ENCODE results near the gene RPS6KC1.
"Not testable (repeated sequence)": the region's sequence is repeated elsewhere in the genome, so short reads cannot be mapped to it uniquely, and the experiment has no call there.

RPS6KC1 gene

DNA sequence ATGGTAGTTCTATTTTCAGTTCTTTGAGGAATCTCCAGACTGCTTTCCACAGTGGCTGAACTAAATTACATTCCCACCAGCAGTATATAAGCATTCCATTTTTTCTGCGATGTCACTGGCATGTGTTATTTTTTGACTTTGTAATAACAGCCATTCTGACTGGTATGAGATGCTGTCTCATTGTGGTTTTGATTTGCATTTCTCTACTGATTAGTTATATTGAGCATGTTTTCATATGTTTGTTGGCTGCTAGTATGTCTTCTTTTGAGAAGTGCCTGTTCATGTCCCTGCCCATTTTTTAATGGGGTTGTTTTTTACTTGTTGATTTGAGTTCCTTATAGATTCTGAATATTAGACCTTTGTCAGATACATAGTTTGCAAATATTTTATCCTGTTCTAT lies 87.9 kb downstream of the RPS6KC1 start:
- no peak for DNase-seq

DNA sequence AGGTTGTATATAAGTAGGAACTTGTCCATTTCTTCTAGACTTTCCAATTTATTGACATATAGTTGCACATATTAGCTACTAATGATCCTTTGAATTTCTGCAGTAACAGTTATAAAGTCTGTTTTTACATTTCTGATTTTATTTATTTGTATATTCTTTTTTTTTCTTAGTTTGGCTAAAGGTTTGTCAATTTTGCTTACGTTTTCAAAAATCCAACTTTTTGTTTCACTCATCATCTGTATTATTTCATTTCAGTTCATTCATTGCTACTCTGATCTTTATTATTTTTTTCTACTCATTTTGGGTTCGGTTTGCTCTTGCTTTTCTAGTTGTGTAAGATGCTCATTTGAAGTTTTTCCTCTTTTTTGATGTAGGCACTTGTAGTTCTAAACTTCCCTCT lies 97.9 kb downstream of the RPS6KC1 start:
- no peak for DNase-seq

DNA sequence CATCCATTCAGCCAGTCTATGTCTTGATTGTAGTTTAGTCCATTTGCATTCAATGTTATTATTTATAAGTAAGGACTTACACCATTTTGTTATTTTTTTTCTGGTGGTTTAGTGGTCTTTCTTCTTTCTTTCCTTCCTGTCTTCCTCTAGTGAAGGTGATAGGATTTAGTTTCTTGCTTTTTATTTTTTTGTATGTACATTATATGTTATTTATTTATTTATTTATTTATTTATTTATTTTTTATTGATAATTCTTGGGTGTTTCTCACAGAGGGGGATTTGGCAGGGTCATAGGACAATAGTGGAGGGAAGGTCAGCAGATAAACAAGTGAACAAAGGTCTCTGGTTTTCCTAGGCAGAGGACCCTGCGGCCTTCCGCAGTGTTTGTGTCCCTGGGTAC lies 99.0 kb downstream of the RPS6KC1 start:
- not testable (repeated sequence) for DNase-seq

DNA sequence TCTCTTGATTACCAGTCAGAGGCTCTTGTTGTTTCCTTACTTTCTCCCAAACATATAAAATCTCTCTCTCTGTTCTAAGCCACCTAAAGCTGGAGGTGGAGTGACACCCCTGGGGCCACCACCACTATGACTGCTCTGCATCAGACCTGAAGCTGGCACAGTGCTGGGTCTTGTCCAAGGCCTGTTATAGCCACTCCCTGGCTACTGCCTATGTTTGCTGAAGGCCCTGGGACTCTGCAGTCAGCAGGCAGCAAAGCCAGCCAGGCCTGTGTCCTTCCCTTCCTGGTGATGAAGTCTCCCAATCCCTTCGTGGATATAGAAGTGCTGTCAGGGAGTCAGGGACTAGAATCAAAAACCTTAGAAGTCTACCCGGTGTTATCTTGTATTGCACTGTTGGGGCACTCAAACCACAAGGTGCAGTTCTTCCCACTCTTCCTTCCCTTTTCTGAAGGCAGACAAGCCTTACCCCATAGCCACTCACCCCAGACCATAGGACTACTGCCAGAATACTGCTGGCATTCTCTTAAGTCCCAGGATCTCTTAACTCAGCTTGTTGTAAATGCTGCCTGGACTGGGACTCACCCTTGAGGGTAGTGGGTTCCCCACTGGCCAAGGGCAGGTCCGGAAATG lies 103.1 kb downstream of the RPS6KC1 start:
- no peak for DNase-seq

DNA sequence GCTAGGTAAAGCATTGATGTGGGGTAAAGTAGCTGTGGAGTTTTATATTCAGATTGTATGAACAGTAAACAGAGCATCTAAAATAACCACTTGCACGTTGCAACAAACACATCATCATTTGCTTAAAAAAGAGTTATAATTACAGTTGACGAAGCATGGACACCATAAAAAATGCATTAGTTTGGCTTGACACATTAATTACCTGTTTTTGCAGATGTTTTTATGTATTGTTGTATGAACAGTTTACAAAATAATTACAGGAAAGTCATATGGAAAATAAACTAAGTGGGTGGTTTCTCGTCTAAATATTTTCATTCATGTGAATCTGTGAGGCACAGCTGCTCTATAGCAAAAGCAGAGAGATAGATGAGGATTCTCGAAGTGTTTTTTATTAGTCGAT lies 108.3 kb downstream of the RPS6KC1 start:
- no peak for DNase-seq

DNA sequence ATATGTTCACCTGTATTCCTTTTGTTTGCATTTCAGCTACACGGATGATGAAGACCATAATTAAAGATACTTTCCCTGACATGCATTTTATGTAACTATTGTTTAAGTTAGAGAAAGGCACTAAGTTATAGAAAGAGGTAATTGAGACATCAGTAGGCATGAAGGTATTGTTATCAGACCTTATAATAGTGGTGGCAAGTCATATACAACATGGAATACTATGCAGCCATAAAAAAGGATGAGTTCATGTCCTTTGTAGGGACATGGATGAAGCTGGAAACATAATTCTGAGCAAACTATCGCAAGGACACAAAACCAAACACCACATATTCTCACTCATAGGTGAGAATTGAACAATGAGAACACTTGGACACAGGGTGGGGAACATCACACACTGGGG lies 109.4 kb downstream of the RPS6KC1 start:
- not testable (repeated sequence) for DNase-seq

DNA sequence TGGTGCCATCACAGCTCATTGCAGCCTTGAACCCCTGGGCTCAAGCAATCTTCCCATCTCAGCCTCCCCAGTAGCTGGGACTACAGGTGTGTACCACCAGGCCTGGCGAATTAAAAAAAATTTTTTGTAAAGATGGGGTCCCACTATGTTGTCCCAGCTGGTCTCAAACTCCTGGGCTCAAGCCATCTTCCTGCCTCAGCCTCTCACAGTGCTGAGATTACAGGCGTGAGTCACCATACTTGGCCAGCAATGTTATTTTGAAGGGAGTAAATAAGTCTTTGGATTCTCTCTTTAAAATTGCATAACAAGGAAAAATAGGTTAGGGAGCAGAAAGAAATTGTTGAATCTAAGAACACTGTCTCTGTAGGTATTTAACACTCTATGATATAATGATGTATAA lies 111.3 kb downstream of the RPS6KC1 start:
- no peak for DNase-seq

DNA sequence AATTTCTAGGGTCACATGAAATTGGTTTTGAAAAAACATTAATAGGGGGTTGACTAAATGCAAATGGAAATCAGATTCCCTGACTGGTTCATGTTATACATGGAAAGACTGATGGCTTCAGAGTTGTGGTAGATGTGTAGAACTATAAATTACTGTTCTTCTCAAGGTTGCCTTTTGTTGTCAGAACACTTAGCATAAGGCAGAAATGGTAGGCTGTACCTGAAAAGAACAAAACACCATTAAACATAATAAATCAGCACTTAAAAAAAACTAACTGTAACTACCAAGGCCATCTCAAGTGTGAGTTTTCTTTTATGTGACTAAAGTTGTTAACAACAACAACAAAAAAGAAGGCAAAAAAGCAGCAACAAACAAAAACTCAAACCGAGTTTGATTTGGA lies 111.8 kb downstream of the RPS6KC1 start:
- DNase-seq = no peak

DNA sequence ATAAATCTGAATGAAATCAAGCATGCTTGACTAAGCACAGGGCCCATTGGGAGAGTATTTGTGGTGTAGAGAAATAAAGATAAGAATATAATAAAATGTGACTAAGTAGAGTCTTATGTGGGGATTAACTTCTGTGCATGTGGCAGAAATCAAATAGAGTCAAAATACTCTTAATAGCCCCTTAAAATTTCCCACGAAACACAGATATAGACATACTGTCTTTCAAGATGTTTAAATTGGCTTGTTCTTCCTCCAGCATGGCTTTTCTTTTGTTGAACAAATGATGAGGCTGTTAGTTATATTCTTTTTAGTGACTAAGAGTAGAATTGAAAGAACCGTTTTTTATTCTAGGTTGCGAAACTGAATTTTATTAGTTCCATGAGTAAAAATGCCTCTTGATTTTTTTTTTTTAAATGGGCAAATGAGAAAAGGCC lies 112.3 kb downstream of the RPS6KC1 start:
- DNase-seq = no peak

DNA sequence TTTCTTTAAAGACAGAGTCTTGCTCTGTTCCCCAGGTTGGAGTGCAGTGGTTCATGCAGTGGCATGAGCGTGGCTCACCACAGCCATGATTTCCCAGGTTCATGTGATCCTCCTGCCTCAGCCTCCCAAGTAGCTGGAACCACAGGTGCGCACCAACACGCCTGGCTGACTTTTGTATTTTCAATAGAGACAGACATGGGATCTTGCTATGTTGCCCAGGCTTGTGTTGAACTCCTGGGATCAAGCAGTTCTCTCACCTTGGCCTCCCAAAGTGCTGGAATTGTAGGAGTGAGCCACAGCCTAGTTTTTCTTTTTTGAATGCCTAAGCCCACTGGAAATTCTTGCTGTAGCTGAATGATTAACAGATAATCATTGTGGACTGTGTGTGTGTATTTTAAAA lies 113.5 kb downstream of the RPS6KC1 start:
- no peak for DNase-seq

DNA sequence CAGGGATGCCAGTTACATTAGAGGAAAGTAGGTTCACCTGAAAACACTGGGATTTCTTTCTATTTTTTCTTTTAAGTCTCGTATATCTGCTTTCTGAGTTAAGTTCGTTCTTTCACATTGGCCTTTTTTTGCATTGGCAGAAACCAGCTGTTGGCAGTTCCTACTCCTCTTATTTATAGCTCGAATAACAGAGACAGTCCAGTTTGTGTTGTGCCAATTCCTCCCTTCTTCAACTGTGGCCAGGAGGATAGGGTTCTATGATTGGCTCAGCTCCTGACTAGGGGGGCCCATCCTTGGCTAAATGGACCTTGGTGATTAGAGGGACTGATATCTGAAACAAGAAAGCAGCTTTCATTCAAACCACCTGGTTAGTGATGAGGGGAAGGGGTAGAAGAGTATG lies 115.8 kb downstream of the RPS6KC1 start:
- no peak for DNase-seq

DNA sequence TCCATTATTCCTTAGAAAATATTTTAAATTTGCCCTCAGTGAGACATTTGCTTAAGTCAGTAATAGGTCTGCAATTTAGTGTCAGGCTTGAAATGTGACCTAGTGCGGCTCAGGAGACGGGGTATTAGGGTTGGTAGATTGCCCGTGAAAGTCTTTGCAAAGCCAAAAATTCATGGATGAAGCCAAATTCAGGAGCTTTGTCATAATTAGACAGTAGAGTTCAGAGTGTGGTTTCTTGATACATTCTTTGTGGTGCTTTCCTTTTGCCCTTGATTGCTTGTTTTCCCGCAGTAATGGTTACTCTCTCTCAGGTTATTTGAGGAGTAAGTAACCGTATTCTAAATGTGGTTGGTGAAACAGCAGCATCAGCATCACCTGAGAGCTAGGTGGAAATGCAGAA lies 120.7 kb downstream of the RPS6KC1 start:
- DNase-seq = no peak

DNA sequence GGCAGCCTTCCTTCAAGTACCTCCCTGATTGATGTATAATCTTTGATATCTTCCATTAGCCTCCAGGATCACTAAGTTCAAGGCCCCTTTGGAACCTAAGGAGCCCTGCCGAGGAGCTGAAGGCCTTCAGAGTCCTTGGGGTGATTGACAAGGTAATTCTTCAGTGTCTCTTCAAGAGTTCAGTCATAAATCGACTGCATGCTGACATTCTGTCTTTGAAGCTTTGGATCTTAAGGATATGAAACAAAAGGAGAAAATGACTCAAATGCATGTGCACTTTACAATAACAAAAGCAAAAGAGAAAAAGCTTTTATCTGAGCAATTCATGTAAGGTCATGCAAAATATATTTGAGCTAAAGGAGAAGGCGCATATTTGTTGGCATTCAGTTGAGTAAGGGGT lies 125.3 kb downstream of the RPS6KC1 start:
- DNase-seq = no peak

DNA sequence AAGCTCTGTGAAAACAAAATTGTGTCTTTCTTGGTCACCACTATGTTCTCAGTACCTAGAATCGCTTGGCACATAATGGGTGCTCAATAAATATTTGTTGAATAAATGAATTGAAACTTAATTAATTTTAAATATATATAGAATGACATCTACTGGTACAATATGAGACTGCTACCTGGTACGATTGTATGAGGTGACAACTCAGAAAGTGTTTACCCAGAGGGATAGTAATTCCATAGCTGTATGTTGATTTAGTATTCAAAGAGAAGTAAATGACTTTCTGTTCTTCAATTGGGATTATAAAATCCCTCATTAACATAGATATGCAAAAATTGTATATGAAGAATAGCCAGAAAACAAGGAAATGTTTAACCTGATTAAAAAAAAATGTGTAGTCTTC lies 128.7 kb downstream of the RPS6KC1 start:
- DNase-seq = no peak

DNA sequence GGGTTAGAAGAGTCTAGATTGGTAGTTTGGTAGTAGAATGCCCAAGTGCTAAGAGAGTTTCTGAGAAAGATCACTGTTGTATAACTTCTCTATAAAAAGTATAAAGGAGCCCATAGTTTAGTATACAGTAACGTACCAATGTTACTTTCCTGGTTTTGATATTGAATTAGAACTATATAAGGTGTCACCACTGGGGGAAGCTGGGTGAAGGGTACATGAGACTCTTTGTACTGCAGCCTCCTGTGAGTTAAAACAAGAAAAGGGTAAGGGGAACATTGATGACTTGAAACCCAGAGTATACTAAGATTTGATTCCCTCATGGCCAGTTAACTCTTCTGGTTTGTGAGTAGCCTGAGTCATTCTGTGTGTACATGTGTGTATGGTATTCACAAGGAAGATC lies 129.8 kb downstream of the RPS6KC1 start:
- DNase-seq = no peak

DNA sequence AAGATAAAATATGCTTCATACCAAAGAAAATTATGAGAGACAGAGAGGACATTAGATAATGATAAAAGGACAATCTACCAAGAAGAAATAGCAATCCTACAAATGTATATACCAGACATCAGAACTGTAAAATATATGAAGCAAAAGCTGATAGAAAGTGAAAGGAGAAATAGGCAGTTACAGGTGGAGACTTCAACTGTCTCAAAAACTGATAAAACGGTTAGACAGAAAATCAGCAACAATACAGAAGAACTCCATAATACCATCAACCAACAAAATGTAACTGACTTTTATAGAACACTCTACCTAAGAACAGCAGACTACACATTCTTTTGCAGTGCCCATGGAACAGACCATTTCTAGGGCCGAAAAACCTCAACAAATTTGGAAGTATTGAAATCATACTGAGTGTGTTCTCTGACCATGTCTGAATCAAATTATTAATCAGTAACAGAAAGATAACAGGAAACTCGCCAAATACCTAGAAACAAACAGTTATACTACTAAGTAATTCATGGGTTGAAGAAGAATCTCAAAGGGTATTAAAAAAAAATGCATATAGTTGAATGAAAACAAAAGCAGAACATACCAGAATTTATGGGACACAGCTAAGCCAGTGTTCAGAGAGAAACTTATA lies 132.1 kb downstream of the RPS6KC1 start:
- no peak for DNase-seq

DNA sequence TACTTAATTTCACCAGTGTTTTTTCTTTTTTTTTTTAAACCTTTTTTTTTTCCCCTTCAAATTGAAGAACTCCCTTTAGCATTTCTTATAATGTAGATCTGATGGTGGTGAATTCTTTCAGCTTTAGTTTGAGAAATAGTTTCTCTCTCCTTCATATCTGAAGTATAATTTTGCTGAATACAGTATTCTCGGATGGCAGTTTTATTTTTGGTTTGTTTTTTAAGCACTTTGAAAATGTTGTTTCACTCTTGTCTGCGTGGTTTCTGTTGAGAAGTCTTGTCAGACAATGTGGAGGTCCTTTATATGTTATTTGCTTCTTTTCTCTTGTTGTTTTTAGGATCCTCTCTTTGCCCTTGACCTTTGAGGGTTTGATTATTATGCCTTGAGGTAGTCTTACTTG lies 135.1 kb downstream of the RPS6KC1 start:
- no peak for DNase-seq

DNA sequence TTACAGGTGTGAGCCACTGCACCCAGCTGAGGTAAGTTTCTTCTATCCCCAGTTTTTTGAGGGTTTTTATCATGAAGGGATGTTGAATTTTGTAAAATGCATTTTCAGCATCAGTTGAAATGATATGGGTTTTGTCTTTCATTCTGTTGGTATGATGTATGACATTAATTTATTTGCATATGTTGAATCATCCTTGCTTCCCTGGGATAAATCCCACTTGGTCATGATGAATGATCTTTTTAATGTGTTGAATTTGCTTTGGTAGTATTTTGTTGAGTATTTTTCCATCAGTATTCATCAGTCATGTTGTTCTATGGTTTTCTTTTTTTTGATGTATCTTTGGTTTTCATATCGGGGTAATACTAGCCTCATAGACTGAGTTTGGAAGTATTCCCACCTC lies 141.0 kb downstream of the RPS6KC1 start:
- no peak for DNase-seq

DNA sequence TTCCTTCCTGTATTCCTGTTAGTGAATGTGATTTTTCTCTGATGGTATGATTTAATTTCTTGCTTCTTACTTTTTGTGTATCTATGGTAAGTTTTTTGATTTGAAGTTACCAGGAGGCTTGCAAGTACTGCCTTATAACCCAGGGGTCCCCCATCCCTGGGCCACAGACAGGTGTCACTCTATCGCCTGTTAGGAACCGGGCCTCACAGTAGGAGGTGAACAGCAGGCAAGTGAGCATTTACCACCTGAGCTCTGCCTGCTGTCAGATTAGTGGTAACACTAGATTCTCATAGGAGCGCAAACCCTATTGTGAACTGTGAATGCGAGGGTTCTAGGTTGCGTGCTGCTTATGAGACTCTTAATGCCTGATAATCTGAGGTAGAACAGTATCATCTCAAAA lies 143.3 kb downstream of the RPS6KC1 start:
- DNase-seq = no peak

DNA sequence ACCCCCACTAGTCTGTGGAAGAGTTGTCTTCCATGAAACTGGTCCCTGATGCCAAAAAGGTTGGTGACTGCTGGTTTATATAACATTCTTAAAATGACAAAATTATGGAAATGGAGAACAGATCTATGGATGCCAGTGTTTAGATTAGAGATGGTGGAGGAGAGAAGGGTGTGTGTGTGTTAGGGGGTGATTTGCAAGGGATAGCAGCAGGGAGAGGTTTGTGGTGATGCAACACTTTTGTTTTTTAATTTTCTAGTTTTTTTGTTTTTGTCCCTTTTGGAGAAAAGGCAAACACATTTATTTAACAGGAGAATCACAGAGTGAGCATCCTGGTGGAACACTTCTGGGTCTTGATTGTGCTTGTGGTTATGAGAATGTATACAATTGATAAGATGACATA lies 143.8 kb downstream of the RPS6KC1 start:
- no peak for DNase-seq

DNA sequence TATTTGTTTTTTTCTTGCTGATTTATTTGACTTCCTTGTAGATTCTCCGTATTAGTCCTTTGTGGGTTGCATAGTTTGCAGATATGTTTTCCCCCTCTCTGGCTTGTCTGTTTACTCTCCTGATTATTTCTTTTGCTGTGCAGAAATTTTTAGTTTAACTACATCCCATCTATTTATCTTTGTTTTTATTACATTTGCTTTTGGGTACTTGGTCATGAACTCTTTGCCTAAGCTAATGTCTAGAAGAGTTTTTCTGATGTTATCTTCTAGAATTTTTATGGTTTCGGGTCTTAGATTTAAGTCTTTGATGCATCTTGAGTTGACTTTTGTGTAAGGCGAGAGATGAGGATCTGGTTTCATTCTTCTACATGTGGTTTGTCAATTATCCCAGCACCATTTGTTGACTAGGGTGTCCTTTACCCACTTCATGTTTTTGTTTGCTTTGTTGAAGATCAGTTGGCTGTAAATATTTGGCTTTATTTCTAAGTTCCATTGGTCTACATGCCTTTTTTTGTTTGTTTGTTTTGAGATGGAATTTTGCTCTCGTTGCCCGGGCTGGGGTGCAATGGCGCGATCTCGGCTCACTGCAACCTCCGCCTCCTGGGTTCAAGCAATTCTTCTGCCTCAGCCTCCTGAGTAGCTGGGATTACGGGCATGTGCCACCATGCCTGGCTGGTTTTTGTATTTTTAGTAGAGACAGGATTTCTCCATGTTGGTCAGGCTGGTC lies 145.4 kb downstream of the RPS6KC1 start:
- not testable (repeated sequence) for DNase-seq

DNA sequence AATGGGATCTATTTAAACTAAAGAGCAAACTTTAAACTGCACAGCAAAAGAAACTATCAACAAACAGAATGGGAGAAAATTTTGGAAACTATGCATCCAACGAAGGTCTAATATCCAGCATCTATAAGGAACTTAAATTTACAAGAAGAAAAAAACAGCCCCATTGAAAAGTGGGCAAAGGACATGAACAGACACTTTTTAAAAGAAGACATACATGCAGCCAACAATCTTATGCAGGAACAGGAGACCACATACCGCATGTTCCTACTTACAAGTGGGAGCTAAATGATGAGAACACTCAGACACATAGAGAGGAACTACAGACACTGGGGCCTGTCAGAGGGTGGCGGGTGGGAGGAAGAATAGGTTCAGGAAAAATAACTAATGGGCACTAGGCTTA lies 149.6 kb downstream of the RPS6KC1 start:
- DNase-seq = no peak
